Hindlimb muscle (tissue), 1 donor: ENCODE measurements around the gene NOXA1. TPM values are rescaled to one million over a fixed set of nuclear protein-coding genes. Genes with fewer than 3 reads are reported as not detected.
"Not testable (repeated sequence)": the region's sequence is repeated elsewhere in the genome, so short reads cannot be mapped to it uniquely, and the experiment has no call there.

Experiments
- DNase-seq: peaks from one replicate; pipeline ENCODE4 v3.0.0-alpha.2; 2013
- polyA plus RNA-seq: library from polyadenylated mRNA; unstranded; fragments of 120-200 nt; gene quantifications from one replicate; pipeline ENCODE4 v1.2.1, GENCODE V29; 2013; ENCODE audit not compliant: insufficient read length

Gene NOXA1
- polyA plus RNA-seq = 4.2 TPM

GRCh38 chr9:137422604-137423513 lies at the start of gene NOXA1, which contains the start of gene EXD3:
Gene NOXA1, plus strand, starts transcription at chr9:137423393. Its CDS starts 137 bp downstream, at chr9:137423530.
Gene EXD3, minus strand, starts transcription at chr9:137423162. Its CDS starts 27,805 bp downstream, at chr9:137395357.
- DNase-seq = peak; percentile 89

GRCh38 chr9:137373611-137373980 lies 49.6 kb upstream of the NOXA1 start:
- DNase-seq = no peak

- DNase-seq = no peak
Measured at GRCh38 chr9:137374131-137374845, 48.9 kb upstream of the NOXA1 start.

GRCh38 chr9:137375321-137376058 lies 47.7 kb upstream of the NOXA1 start:
- DNase-seq = no peak

- no peak for DNase-seq
Measured at GRCh38 chr9:137376386-137376785, 46.8 kb upstream of the NOXA1 start.

GRCh38 chr9:137378688-137379410 lies 44.3 kb upstream of the NOXA1 start:
- not testable (repeated sequence) for DNase-seq

GRCh38 chr9:137379761-137380161 lies 43.4 kb upstream of the NOXA1 start:
- DNase-seq = no peak

GRCh38 chr9:137380171-137380570 lies 43.0 kb upstream of the NOXA1 start:
- no peak for DNase-seq

GRCh38 chr9:137380606-137381005 lies 42.6 kb upstream of the NOXA1 start:
- DNase-seq = no peak

- DNase-seq = no peak
Measured at GRCh38 chr9:137381501-137382443, 41.4 kb upstream of the NOXA1 start.

GRCh38 chr9:137382444-137383080 lies 40.6 kb upstream of the NOXA1 start:
- DNase-seq = no peak

- no peak for DNase-seq
Measured at GRCh38 chr9:137383081-137383783, 40.0 kb upstream of the NOXA1 start.

- no peak for DNase-seq
Measured at GRCh38 chr9:137383784-137384756, 39.1 kb upstream of the NOXA1 start.

- DNase-seq = no peak
Measured at GRCh38 chr9:137385061-137385655, 38.0 kb upstream of the NOXA1 start.

GRCh38 chr9:137386507-137387113 lies 36.6 kb upstream of the NOXA1 start:
- DNase-seq = not testable (repeated sequence)

- DNase-seq = no peak
Measured at GRCh38 chr9:137387114-137387890, 35.9 kb upstream of the NOXA1 start.
